Smooth muscle cell (in vitro differentiated cells): ENCODE data around the gene BRD3OS. TPM values are rescaled to one million over a fixed set of nuclear protein-coding genes. Genes with fewer than 3 reads are reported as not detected.

Source experiments
- DNase-seq: peaks from one replicate; lab custom pipeline; 2025; ENCODE audit not compliant: unreplicated experiment; lab: John Stamatoyannopoulos, UW
- H2AFZ ChIP-seq: fragments of 200-600 bp; sonication (generic); 2 replicates; pipeline ENCODE4 v1.6.0; 2016; ENCODE audit warnings: antibody characterized with exemption, low read depth, mild to moderate bottlenecking
- H3F3A ChIP-seq: fragments of 200-600 bp; sonication (generic); 2 replicates; pipeline ENCODE4 v1.6.0; 2017; ENCODE audit warnings: antibody characterized with exemption, low read depth
- H3K27ac ChIP-seq: fragments of 200-600 bp; sonication (generic); 2 replicates; pipeline ENCODE4 v1.5.1; 2016; ENCODE audit warnings: low read depth, mild to moderate bottlenecking
- H3K27me3 ChIP-seq: fragments of 200-600 bp; sonication (generic); 2 replicates; pipeline ENCODE4 v1.6.1; 2016; ENCODE audit warnings: low read depth, mild to moderate bottlenecking
- H3K36me3 ChIP-seq: fragments of 200-600 bp; sonication (generic); 2 replicates; pipeline ENCODE4 v1.5.1; 2016; ENCODE audit warnings: low read depth
- H3K4me1 ChIP-seq: fragments of 200-600 bp; sonication (generic); 2 replicates; pipeline ENCODE4 v1.5.1; 2016; ENCODE audit warnings: low read depth
- H3K4me2 ChIP-seq: fragments of 200-600 bp; sonication (generic); 2 replicates; pipeline ENCODE4 v1.6.0; 2016; ENCODE audit warnings: mild to moderate bottlenecking
- H3K4me3 ChIP-seq: fragments of 200-600 bp; sonication (generic); 2 replicates; pipeline ENCODE4 v1.5.1; 2016; ENCODE audit warnings: mild to moderate bottlenecking
- H3K79me2 ChIP-seq: fragments of 200-600 bp; sonication (generic); 2 replicates; pipeline ENCODE4 v1.6.0; 2016; ENCODE audit warnings: low read depth, mild to moderate bottlenecking
- H3K9ac ChIP-seq: fragments of 200-600 bp; sonication (generic); 2 replicates; pipeline ENCODE4 v1.6.0; 2016; ENCODE audit warnings: low read depth
- H3K9me3 ChIP-seq: fragments of 200-600 bp; sonication (generic); replicated peaks from 2 replicates; pipeline ENCODE4 v1.5.1; 2016; ENCODE audit warnings: low read depth
- H4K20me1 ChIP-seq: fragments of 200-600 bp; sonication (generic); 2 replicates; pipeline ENCODE4 v1.6.0; 2016; ENCODE audit warnings: low read depth
- CTCF ChIP-seq: fragments of 200-600 bp; sonication (generic); IDR thresholded peaks from 2 replicates; pipeline ENCODE4 v1.5.1; 2017; ENCODE audit warnings: borderline replicate concordance, mild to moderate bottlenecking, antibody characterized with exemption; ENCODE audit not compliant: insufficient read depth, poor library complexity, severe bottlenecking
- WGBS: methylation state at CpG from one replicate; pipeline ENCODE4 v1.1.7; 2016; ENCODE audit warnings: low lambda C conversion rate; 5-methylcytosine and 5-hydroxymethylcytosine counted together
- polyA plus RNA-seq: library from polyadenylated mRNA; unstranded; fragments of >200 nt; fragmentation: Nextera tagmentation; extraction: Ambion mirVana; gene quantifications from 2 replicates; pipeline ENCODE4 v1.2.1, GENCODE V29; 2016
- total RNA-seq: library from RNA; depleted of rRNA; stranded (reverse); fragments of >200 nt; gene quantifications from 2 replicates; pipeline ENCODE4 v1.2.3, GENCODE V29; 2014

BRD3OS gene
- total and polyA plus RNA-seq, 2 experiments from 2014 or later: 16.0 to 16.1 TPM

- TF ChIP-seq CTCF: no peak
- Histone ChIP-seq H3K27me3 (no peaks in the 10 kb centered on the region), H3F3A (no peaks in the 10 kb centered on the region), H4K20me1 (peaks cover 100% of the 10 kb centered on the region), H3K9ac (no peak overlapping the region), H3K9me3 (no peaks in the 10 kb centered on the region), H3K4me3 (no peak overlapping the region), H3K4me1 (no peaks in the 10 kb centered on the region), H3K27ac (no peak overlapping the region), H3K4me2 (no peak overlapping the region), H3K36me3 (no peaks in the 10 kb centered on the region), H2AFZ (no peak overlapping the region), H3K79me2 (peaks cover 88% of the 10 kb centered on the region)
- no peak for DNase-seq
- 92% methylated on average over 7 of the region's 7 CpGs for WGBS
These were observed 33.4 kb downstream of the BRD3OS start for GRCh38 chr9:134058716-134059115.

GRCh38 chr9:134059188-134059641, 33.9 kb downstream of the BRD3OS start:
- Histone ChIP-seq H4K20me1 (peaks cover 100% of the 10 kb centered on the region), H3K9ac (no peak overlapping the region), H3K27me3 (no peaks in the 10 kb centered on the region), H3K4me2 (no peak overlapping the region), H3K79me2 (peaks cover 93% of the 10 kb centered on the region), H3K9me3 (no peaks in the 10 kb centered on the region), H3K27ac (no peak overlapping the region), H3K36me3 (no peaks in the 10 kb centered on the region), H2AFZ (no peak overlapping the region), H3K4me3 (no peak overlapping the region), H3K4me1 (no peaks in the 10 kb centered on the region), H3F3A (no peaks in the 10 kb centered on the region)
- DNase-seq: no peak
- WGBS: 83% methylated on average over 16 of the region's 16 CpGs
- TF ChIP-seq CTCF: no peak

GRCh38 chr9:134059661-134060395, 34.5 kb downstream of the BRD3OS start:
- Histone ChIP-seq H4K20me1 (peaks cover 100% of the 10 kb centered on the region), H3K27me3 (no peaks in the 10 kb centered on the region), H3K36me3 (no peaks in the 10 kb centered on the region), H3K27ac (no peak overlapping the region), H3K4me2 (no peak overlapping the region), H3F3A (no peaks in the 10 kb centered on the region), H3K4me1 (no peaks in the 10 kb centered on the region), H3K4me3 (no peak overlapping the region), H2AFZ (no peak overlapping the region), H3K79me2 (peaks cover 98% of the 10 kb centered on the region), H3K9ac (no peak overlapping the region), H3K9me3 (no peaks in the 10 kb centered on the region)
- no peak for TF ChIP-seq CTCF
- no peak for DNase-seq
- 93% methylated on average over 17 of the region's 17 CpGs for WGBS

GRCh38 chr9:134060546-134060945, 35.3 kb downstream of the BRD3OS start:
- Histone ChIP-seq H3K27ac (no peak overlapping the region), H3F3A (no peaks in the 10 kb centered on the region), H4K20me1 (peaks cover 100% of the 10 kb centered on the region), H3K4me1 (no peaks in the 10 kb centered on the region), H3K27me3 (no peaks in the 10 kb centered on the region), H2AFZ (no peak overlapping the region), H3K36me3 (no peaks in the 10 kb centered on the region), H3K4me3 (no peak overlapping the region), H3K9ac (no peak overlapping the region), H3K4me2 (no peak overlapping the region), H3K79me2 (peaks cover 98% of the 10 kb centered on the region), H3K9me3 (no peaks in the 10 kb centered on the region)
- WGBS: 77% methylated on average over 4 of the region's 4 CpGs
- no peak for TF ChIP-seq CTCF
- no peak for DNase-seq
